ENCODE results near the gene NR2C2.

GRCh38 chr3:14990780-14991148 is 43.4 kb downstream of the NR2C2 start:
- TF ChIP-seq, protein P1, sequence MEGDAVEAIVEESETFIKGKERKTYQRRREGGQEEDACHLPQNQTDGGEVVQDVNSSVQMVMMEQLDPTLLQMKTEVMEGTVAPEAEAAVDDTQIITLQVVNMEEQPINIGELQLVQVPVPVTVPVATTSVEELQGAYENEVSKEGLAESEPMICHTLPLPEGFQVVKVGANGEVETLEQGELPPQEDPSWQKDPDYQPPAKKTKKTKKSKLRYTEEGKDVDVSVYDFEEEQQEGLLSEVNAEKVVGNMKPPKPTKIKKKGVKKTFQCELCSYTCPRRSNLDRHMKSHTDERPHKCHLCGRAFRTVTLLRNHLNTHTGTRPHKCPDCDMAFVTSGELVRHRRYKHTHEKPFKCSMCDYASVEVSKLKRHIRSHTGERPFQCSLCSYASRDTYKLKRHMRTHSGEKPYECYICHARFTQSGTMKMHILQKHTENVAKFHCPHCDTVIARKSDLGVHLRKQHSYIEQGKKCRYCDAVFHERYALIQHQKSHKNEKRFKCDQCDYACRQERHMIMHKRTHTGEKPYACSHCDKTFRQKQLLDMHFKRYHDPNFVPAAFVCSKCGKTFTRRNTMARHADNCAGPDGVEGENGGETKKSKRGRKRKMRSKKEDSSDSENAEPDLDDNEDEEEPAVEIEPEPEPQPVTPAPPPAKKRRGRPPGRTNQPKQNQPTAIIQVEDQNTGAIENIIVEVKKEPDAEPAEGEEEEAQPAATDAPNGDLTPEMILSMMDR (IDR thresholded peaks at IDR 0.05), result no peak
- no peak for TF ChIP-seq ZFX (IDR thresholded peaks at IDR 0.05; ENCODE audit: borderline replicate concordance)
